IPS-18a (cell line): ENCODE measurements around the gene PYGO2.

Source experiments
- H3K27ac ChIP-seq: one replicate; pipeline ENCODE4 v1.5.1; 2013; ENCODE audit warnings: low read length
- H3K27me3 ChIP-seq: one replicate; pipeline ENCODE4 v1.6.1; 2013; ENCODE audit warnings: mild to moderate bottlenecking, low read length; ENCODE audit not compliant: control insufficient read depth, insufficient read depth
- H3K36me3 ChIP-seq: one replicate; pipeline ENCODE4 v1.6.1; 2013; ENCODE audit warnings: low read depth, low read length; ENCODE audit not compliant: control insufficient read depth
- H3K4me1 ChIP-seq: one replicate; pipeline ENCODE4 v1.6.1; 2013; ENCODE audit warnings: low read depth, low read length; ENCODE audit not compliant: control insufficient read depth
- H3K4me3 ChIP-seq: one replicate; pipeline ENCODE4 v1.5.1; 2013; ENCODE audit warnings: low read length
- H3K9ac ChIP-seq: one replicate; pipeline ENCODE4 v1.6.1; 2013; ENCODE audit warnings: mild to moderate bottlenecking, low read length, moderate library complexity
- H3K9me3 ChIP-seq: one replicate; pipeline ENCODE4 v1.6.1; 2013; ENCODE audit warnings: low read depth, low read length; ENCODE audit not compliant: control insufficient read depth

Gene PYGO2

GRCh38 chr1:154935749-154936554 is 25.6 kb downstream of the PYGO2 start:
- no peaks in the 10 kb centered on the region for H3K9me3 ChIP-seq
- peak overlapping the region; percentile 95 for H3K9ac ChIP-seq
- peak overlapping the region; percentile 100 for H3K27ac ChIP-seq
- H3K36me3 ChIP-seq = no peaks in the 10 kb centered on the region
- peak overlapping the region; percentile 90 for H3K4me3 ChIP-seq
- H3K27me3 ChIP-seq = no peaks in the 10 kb centered on the region
- peaks cover 12% of the 10 kb centered on the region for H3K4me1 ChIP-seq

GRCh38 chr1:154934358-154934948 is 27.1 kb downstream of the PYGO2 start:
- Histone ChIP-seq H3K36me3 (no peaks in the 10 kb centered on the region), H3K27me3 (no peaks in the 10 kb centered on the region), H3K9ac (no peak overlapping the region), H3K27ac (no peak overlapping the region), H3K9me3 (no peaks in the 10 kb centered on the region), H3K4me3 (no peak overlapping the region), H3K4me1 (peaks cover 6% of the 10 kb centered on the region)

DNA sequence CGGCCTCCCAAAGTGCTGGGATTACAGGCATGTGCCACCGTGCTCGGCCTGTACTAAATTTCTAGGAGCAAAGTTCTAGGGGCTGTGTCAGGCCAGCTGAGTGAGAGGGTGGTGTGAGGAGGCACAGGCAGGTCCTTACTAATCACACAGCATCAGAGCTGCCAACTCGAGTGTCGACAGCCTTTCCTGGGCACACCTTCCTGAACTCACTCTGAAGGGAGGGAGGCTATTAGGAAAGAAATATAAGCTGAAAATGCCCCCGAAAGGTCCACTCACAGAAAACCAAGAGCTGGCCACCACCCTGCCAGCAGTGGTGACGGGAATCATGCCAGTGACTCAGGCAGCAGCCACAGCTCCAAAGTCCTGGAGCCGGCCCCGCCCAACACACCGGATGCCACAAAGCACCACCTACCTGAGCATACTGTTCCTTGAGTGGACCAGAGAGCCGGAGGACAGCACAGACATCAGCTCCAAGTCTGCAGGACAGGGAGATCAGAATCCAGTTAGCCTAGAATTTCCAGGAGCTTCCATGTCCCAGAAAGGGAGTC is 29.6 kb downstream of the PYGO2 start:
- no peaks in the 10 kb centered on the region for H3K36me3 ChIP-seq
- no peak overlapping the region for H3K4me3 ChIP-seq
- no peak overlapping the region for H3K9ac ChIP-seq
- H3K27ac ChIP-seq = no peak overlapping the region
- no peaks in the 10 kb centered on the region for H3K4me1 ChIP-seq
- no peaks in the 10 kb centered on the region for H3K27me3 ChIP-seq
- no peaks in the 10 kb centered on the region for H3K9me3 ChIP-seq

GRCh38 chr1:154926201-154926600 is 35.4 kb downstream of the PYGO2 start:
- H3K4me1 ChIP-seq = no peaks in the 10 kb centered on the region
- no peaks in the 10 kb centered on the region for H3K27me3 ChIP-seq
- H3K27ac ChIP-seq = no peak overlapping the region
- H3K9ac ChIP-seq = no peak overlapping the region
- H3K4me3 ChIP-seq = no peak overlapping the region
- no peaks in the 10 kb centered on the region for H3K9me3 ChIP-seq
- peaks cover 14% of the 10 kb centered on the region for H3K36me3 ChIP-seq

DNA sequence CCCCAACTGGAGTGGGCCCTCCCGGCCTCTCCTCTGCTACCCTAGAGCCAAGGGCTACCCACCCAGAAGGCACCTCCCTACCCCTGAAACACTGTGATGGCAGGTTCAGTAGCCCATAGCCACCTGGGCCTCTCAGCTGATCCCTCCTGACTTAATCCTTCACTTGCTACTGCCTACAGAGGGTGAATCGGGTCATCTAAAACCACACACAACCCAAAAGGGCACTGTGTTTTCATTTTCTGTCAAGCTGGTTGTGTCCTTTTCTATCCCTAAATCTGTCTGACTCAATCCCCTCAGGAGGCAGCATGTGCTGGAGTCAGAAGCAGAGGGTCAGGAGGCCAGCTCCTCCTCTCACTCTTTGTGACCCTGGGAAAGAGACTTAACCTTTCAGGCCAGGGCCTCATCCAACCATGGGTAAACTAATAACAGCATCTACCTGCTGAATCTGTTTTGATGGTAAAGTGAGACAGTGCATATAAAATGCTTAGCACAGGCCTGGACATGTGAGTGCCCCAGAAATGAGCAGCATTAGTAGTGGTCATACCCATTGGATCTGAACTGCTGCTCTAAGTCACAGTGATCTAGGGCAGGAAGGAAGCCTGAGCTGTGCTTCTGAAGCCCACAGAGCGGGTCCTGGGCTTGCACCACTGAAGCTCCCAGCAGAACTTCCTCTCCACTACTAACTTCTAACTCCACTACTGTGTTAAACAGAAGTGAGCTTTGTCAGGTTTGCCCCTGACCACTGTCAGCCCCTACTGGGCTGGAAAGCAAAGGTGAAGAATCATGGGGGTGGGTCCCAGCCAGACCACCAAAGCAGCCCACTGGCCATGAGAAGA is 36.0 kb downstream of the PYGO2 start:
- no peak overlapping the region for H3K9ac ChIP-seq
- H3K27ac ChIP-seq = no peak overlapping the region
- H3K9me3 ChIP-seq = no peaks in the 10 kb centered on the region
- no peaks in the 10 kb centered on the region for H3K27me3 ChIP-seq
- peaks cover 14% of the 10 kb centered on the region for H3K36me3 ChIP-seq
- H3K4me3 ChIP-seq = no peak overlapping the region
- H3K4me1 ChIP-seq = no peaks in the 10 kb centered on the region

GRCh38 chr1:154923695-154924094 is 37.9 kb downstream of the PYGO2 start:
- H3K9ac ChIP-seq = no peak overlapping the region
- peaks cover 14% of the 10 kb centered on the region for H3K36me3 ChIP-seq
- no peaks in the 10 kb centered on the region for H3K4me1 ChIP-seq
- H3K27ac ChIP-seq = no peak overlapping the region
- no peak overlapping the region for H3K4me3 ChIP-seq
- H3K9me3 ChIP-seq = no peaks in the 10 kb centered on the region
- no peaks in the 10 kb centered on the region for H3K27me3 ChIP-seq

GRCh38 chr1:154913273-154913672 is 48.3 kb downstream of the PYGO2 start:
- Histone ChIP-seq H3K36me3 (no peaks in the 10 kb centered on the region), H3K9ac (no peak overlapping the region), H3K27me3 (no peaks in the 10 kb centered on the region)

DNA sequence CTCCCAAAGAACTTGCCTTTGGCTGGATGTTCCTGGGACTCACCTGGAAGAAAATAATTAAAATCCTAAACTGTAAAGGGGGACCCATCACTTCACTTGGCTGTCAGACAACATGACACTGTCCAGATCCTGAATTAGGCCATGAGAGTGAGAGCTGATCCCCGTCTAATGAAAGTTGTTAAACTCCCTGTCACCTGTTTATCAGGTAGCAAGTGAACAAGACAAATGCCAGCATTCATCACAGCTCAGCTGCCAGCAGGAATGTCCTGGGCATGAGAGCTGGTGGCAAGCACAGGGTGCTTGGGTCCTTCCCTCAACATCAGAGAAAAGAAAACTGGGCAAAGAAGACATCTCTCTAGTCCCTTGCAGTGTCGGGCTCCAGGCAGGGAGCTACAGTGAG is 48.8 kb downstream of the PYGO2 start:
- Histone ChIP-seq H3K27me3 (no peaks in the 10 kb centered on the region), H3K4me1 (no peaks in the 10 kb centered on the region), H3K27ac (no peak overlapping the region), H3K36me3 (no peaks in the 10 kb centered on the region), H3K9me3 (no peaks in the 10 kb centered on the region), H3K9ac (no peak overlapping the region), H3K4me3 (no peak overlapping the region)

More at GRCh38 chr1:154913273-154913672, 48.3 kb downstream of the PYGO2 start:
- H3K4me3 ChIP-seq = no peak overlapping the region
- no peaks in the 10 kb centered on the region for H3K4me1 ChIP-seq
- no peak overlapping the region for H3K27ac ChIP-seq
- no peaks in the 10 kb centered on the region for H3K9me3 ChIP-seq

GRCh38 chr1:154911691-154912550 is 49.7 kb downstream of the PYGO2 start:
- Histone ChIP-seq H3K9me3 (no peaks in the 10 kb centered on the region), H3K27ac (no peak overlapping the region), H3K36me3 (no peaks in the 10 kb centered on the region), H3K4me1 (no peaks in the 10 kb centered on the region), H3K4me3 (no peak overlapping the region), H3K9ac (no peak overlapping the region), H3K27me3 (no peaks in the 10 kb centered on the region)

DNA sequence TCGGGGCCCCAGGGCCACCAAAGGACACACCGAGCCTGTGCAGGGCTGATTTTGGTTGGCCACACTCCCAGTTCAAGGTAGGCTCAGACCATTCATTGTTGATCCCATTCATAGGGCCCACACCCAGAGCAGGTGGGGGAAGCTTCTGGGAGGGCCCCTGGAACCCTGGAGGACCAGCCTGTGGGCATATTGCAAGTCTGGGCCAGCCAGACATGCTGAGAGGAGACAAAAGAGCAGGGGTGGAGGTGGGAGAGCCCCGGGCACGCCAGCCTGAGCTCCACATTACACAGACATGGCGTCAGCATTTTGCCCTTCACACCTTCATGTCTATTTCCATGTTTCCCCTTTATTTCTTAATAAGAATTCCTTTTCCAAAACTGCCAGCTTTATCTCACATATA is 50.7 kb downstream of the PYGO2 start:
- Histone ChIP-seq H3K27me3 (no peaks in the 10 kb centered on the region), H3K4me1 (no peaks in the 10 kb centered on the region), H3K9me3 (no peaks in the 10 kb centered on the region), H3K4me3 (no peak overlapping the region), H3K9ac (no peak overlapping the region), H3K27ac (no peak overlapping the region), H3K36me3 (no peaks in the 10 kb centered on the region)

DNA sequence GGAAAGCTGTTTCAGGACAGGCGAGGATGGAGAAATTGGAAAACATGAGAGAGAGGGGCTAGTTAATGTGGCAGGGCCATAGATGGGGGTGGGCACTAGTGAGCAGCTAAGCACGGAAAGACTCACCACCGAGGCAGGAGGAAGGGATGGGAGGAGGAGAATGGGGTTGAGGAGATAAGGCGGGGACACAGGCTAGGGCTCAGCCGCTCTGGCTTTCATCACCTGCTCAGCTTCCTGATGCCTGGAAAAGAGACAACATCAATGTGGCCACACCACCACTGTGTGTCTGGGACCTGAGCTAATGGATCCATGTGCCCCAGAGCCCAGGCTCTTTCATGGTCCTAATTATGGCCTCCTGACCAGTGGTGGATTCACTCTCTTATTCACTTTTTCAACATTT is 52.6 kb downstream of the PYGO2 start:
- Histone ChIP-seq H3K9ac (no peak overlapping the region), H3K27me3 (no peaks in the 10 kb centered on the region), H3K4me3 (no peak overlapping the region), H3K9me3 (no peaks in the 10 kb centered on the region), H3K36me3 (no peaks in the 10 kb centered on the region), H3K4me1 (no peaks in the 10 kb centered on the region), H3K27ac (no peak overlapping the region)
